ENCODE results near the gene NCR3LG1.

The NCR3LG1 gene

GRCh38 chr11:17351510-17352176, at the start of gene NCR3LG1:
TSS of gene NCR3LG1 (plus strand) at chr11:17351800. CDS start at chr11:17351970, 170 bp downstream.
- DNase-seq, result peak; percentile 71
- in situ Hi-C loops (cut with HindIII; ENCODE audit: low pct_ligation_motif_present, low pct_unique_long_range_greater_than_20kb, low sequenced_read_pairs), result no loop called here

- DNase-seq, result no peak
- in situ Hi-C loops (cut with HindIII; ENCODE audit: low pct_ligation_motif_present, low pct_unique_long_range_greater_than_20kb, low sequenced_read_pairs), result no loop called here
Observed at GRCh38 chr11:17313349-17314231, 38.0 kb upstream of the NCR3LG1 start.

GRCh38 chr11:17314232-17314547, 37.4 kb upstream of the NCR3LG1 start:
- in situ Hi-C loops (cut with HindIII; ENCODE audit: low pct_ligation_motif_present, low pct_unique_long_range_greater_than_20kb, low sequenced_read_pairs), result no loop called here
- no peak for DNase-seq

GRCh38 chr11:17314904-17315426, 36.6 kb upstream of the NCR3LG1 start:
- in situ Hi-C loops (cut with HindIII; ENCODE audit: low pct_ligation_motif_present, low pct_unique_long_range_greater_than_20kb, low sequenced_read_pairs), result no loop called here
- DNase-seq, result no peak

- in situ Hi-C loops (cut with HindIII; ENCODE audit: low pct_ligation_motif_present, low pct_unique_long_range_greater_than_20kb, low sequenced_read_pairs), result no loop called here
- no peak for DNase-seq
Observed at GRCh38 chr11:17328871-17329494, 22.6 kb upstream of the NCR3LG1 start.

GRCh38 chr11:17331669-17332068, 19.9 kb upstream of the NCR3LG1 start:
- in situ Hi-C loops (cut with HindIII; ENCODE audit: low pct_ligation_motif_present, low pct_unique_long_range_greater_than_20kb, low sequenced_read_pairs), result no loop called here
- no peak for DNase-seq

GRCh38 chr11:17333799-17334586, 17.6 kb upstream of the NCR3LG1 start:
- in situ Hi-C loops (cut with HindIII; ENCODE audit: low pct_ligation_motif_present, low pct_unique_long_range_greater_than_20kb, low sequenced_read_pairs), result no loop called here
- no peak for DNase-seq

GRCh38 chr11:17343257-17343656, 8.3 kb upstream of the NCR3LG1 start:
- in situ Hi-C loops (cut with HindIII; ENCODE audit: low pct_ligation_motif_present, low pct_unique_long_range_greater_than_20kb, low sequenced_read_pairs), result no loop called here
- no peak for DNase-seq

GRCh38 chr11:17343907-17344306, 7.7 kb upstream of the NCR3LG1 start:
- peak; percentile 70 for DNase-seq
- in situ Hi-C loops (cut with HindIII; ENCODE audit: low pct_ligation_motif_present, low pct_unique_long_range_greater_than_20kb, low sequenced_read_pairs), result no loop called here

GRCh38 chr11:17347676-17348075, 3.9 kb upstream of the NCR3LG1 start:
- no peak for DNase-seq
- in situ Hi-C loops (cut with HindIII; ENCODE audit: low pct_ligation_motif_present, low pct_unique_long_range_greater_than_20kb, low sequenced_read_pairs), result no loop called here

GRCh38 chr11:17350455-17351171, 987 bp upstream of the NCR3LG1 start:
- in situ Hi-C loops (cut with HindIII; ENCODE audit: low pct_ligation_motif_present, low pct_unique_long_range_greater_than_20kb, low sequenced_read_pairs), result no loop called here
- DNase-seq, result no peak

GRCh38 chr11:17351172-17351509, 459 bp upstream of the NCR3LG1 start:
- in situ Hi-C loops (cut with HindIII; ENCODE audit: low pct_ligation_motif_present, low pct_unique_long_range_greater_than_20kb, low sequenced_read_pairs), result no loop called here
- no peak for DNase-seq

- in situ Hi-C loops (cut with HindIII; ENCODE audit: low pct_ligation_motif_present, low pct_unique_long_range_greater_than_20kb, low sequenced_read_pairs), result no loop called here
- DNase-seq, result peak; percentile 73
Observed at GRCh38 chr11:17352950-17353820, 1.6 kb downstream of the NCR3LG1 start.

GRCh38 chr11:17353821-17354600, 2.4 kb downstream of the NCR3LG1 start:
- DNase-seq, result peak; percentile 6
- in situ Hi-C loops (cut with HindIII; ENCODE audit: low pct_ligation_motif_present, low pct_unique_long_range_greater_than_20kb, low sequenced_read_pairs), result no loop called here

GRCh38 chr11:17354601-17354991, 3.0 kb downstream of the NCR3LG1 start:
- in situ Hi-C loops (cut with HindIII; ENCODE audit: low pct_ligation_motif_present, low pct_unique_long_range_greater_than_20kb, low sequenced_read_pairs), result no loop called here

GRCh38 chr11:17366495-17366894, 14.9 kb downstream of the NCR3LG1 start:
- DNase-seq, result no peak
- in situ Hi-C loops (cut with HindIII; ENCODE audit: low pct_ligation_motif_present, low pct_unique_long_range_greater_than_20kb, low sequenced_read_pairs), result no loop called here

More at GRCh38 chr11:17354601-17354991, 3.0 kb downstream of the NCR3LG1 start:
- peak; percentile 73 for DNase-seq

GRCh38 chr11:17368551-17368950, 17.0 kb downstream of the NCR3LG1 start:
- no peak for DNase-seq
- in situ Hi-C loops (cut with HindIII; ENCODE audit: low pct_ligation_motif_present, low pct_unique_long_range_greater_than_20kb, low sequenced_read_pairs), result no loop called here
